Choroid plexus epithelial cell (primary cell): ENCODE results near the gene IL1RAPL1.

Source experiments
- DNase-seq: peaks from one replicate; pipeline ENCODE4 v3.0.0-alpha.2; 2010; ENCODE audit warnings: low read depth
- H3K4me3 ChIP-seq: 2 replicates; pipeline ENCODE4 v1.5.1; 2011; ENCODE audit warnings: low read depth, mild to moderate bottlenecking, control low read depth, low read length, moderate library complexity
- TF ChIP-seq, protein P1 (sequence below): conservative IDR thresholded peaks from 2 replicates; pipeline ENCODE4 v1.5.1; 2011; ENCODE audit warnings: low read depth, mild to moderate bottlenecking, control low read depth, inconsistent platforms, low read length, moderate library complexity

The IL1RAPL1 gene

DNA sequence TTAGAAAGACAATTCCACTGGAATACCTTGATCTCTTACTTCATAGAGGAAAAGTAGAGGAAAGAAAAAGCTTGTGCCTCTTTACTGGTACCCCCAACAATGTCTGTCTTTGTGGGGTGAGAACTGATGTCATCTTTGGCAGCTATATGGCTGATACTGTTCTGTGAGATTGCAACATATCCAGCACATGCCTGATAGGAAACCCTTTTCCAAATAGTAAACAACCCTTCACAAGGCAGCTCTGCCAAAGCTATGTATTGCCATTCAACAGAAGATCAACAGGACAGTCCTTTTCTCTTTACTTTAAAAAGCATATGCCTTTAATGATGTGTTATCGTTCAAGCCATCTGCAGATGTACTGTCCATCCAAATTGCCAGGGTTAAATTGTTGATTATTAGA is 105.9 kb downstream of the IL1RAPL1 start:
- no peak overlapping the region for H3K4me3 ChIP-seq
- TF ChIP-seq, protein P1, sequence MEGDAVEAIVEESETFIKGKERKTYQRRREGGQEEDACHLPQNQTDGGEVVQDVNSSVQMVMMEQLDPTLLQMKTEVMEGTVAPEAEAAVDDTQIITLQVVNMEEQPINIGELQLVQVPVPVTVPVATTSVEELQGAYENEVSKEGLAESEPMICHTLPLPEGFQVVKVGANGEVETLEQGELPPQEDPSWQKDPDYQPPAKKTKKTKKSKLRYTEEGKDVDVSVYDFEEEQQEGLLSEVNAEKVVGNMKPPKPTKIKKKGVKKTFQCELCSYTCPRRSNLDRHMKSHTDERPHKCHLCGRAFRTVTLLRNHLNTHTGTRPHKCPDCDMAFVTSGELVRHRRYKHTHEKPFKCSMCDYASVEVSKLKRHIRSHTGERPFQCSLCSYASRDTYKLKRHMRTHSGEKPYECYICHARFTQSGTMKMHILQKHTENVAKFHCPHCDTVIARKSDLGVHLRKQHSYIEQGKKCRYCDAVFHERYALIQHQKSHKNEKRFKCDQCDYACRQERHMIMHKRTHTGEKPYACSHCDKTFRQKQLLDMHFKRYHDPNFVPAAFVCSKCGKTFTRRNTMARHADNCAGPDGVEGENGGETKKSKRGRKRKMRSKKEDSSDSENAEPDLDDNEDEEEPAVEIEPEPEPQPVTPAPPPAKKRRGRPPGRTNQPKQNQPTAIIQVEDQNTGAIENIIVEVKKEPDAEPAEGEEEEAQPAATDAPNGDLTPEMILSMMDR, result no peak
- DNase-seq, result peak; percentile 13

DNA sequence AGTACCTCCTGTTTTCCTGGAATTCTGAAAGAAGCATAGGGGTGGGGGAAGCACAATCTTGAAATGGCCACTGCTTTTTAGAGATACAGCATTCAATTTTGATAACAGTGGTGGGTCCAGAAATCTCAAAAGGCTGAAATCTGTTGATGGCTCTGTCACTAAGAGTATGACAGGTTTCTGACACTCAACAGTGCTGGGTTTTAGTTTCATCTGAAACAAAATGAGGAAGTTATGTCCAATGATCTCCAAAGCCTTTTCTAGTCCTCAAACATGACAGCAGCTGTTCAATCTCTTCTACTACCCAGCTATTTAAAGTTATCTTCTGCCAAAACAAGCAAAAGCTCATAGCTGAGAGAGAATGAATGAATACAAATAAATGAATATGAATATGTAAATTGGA is 110.5 kb downstream of the IL1RAPL1 start:
- no peak for DNase-seq
- no peak overlapping the region for H3K4me3 ChIP-seq
- TF ChIP-seq, protein P1, result no peak

DNA sequence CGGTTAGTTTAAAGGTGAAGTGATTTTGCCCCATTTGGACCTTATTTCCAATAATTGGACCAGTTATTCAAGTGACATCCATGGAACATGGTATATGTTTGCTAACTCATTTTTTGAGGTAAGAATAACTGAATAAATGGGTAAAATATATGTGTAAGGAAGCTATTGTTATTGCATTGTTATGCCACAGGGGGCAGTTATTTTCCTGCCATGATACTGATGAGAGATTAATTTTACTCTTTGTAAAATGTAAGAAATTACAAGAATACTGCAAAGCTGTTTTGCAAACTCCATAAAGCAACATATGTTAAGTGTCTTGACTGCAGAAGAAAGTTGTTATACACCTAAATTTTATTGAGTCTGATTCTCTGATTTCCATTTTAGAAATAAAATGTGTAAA is 114.0 kb downstream of the IL1RAPL1 start:
- TF ChIP-seq, protein P1, result peak; percentile 32
- DNase-seq, result peak; percentile 5
- H3K4me3 ChIP-seq, result no peak overlapping the region

DNA sequence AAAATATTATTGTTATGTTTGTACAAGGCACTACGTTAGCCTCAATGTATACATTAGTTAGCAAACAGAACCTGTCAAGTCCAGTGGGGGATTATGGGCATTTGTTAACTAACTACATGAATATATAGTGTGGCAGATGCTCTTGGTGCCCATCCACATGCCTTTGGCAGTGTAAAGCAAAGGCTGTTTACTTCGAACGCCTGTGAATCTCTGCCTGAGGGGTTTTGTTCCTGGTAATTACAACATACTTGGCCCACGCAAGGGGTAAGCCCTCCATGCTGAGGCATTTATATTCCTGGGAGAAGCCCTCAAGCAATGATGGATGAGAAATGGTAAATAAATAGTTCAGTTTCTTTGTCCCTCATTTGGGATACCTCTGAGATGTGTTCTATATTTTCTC is 119.7 kb downstream of the IL1RAPL1 start:
- TF ChIP-seq, protein P1, result no peak
- H3K4me3 ChIP-seq, result no peak overlapping the region
- DNase-seq, result no peak

DNA sequence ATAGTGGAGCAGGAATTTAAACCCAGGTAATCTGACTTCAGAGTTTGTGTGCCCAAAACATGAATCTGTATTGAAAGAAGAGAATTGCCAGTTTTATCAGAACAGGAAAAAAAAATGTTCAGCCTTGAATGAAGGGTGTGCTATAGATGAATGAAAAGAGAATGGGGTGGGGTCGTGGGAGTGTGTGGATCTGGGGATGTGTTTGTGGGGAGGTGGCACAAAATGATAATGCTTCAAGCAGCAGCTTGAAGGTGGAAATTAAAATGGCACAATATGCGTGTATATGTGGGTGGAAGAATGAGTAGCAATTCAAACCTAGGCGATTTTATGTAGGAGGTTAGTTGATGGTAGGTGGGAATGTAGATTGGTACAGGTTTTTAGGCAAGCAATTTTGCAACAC is 122.2 kb downstream of the IL1RAPL1 start:
- no peak overlapping the region for H3K4me3 ChIP-seq
- TF ChIP-seq, protein P1, result no peak
- no peak for DNase-seq

DNA sequence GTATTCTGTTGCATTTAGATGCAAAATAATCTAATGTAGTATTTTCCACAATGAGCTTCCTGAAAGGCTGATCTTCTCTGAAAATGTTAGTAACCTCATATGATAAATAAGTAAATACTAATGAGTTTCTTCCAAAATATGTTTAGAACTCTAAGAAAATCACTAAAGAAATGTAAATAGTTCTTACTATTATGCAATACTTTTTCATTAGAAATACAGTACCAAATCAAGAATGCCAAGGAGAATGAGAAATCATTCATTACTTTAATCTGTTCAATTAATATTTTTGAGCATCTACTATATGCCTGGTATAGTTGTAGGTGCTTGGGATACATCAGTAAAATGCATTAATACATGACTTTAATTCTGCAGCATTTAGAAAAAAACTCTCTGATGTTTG is 130.6 kb downstream of the IL1RAPL1 start:
- no peak overlapping the region for H3K4me3 ChIP-seq
- DNase-seq, result no peak
- TF ChIP-seq, protein P1, result no peak

DNA sequence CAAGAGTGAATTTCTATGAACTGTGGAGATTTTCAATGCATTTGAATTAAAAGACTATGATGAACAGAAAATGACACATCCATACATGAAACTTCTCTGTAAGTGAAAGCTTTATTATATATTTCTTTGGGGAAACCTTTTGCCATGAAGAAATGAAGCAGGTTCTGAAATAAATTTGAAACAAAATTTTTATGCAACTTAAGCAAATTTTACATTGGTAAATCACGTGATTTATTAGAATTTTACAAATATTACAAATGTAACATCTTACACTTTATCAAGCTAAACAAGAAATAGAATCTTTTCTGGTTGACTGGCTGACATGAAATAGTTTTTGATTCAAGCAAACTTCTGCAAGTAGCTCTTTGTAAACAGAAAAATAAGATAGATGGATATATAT is 131.2 kb downstream of the IL1RAPL1 start:
- TF ChIP-seq, protein P1, result no peak
- no peak overlapping the region for H3K4me3 ChIP-seq
- DNase-seq, result no peak
